ENCODE data around the gene ATP9B. TPM values are rescaled to one million over a fixed set of nuclear protein-coding genes. Genes with fewer than 3 reads are reported as not detected.

ATP9B gene
- total RNA-seq, 1 donor from 2014 or later = 37.3 TPM

DNA sequence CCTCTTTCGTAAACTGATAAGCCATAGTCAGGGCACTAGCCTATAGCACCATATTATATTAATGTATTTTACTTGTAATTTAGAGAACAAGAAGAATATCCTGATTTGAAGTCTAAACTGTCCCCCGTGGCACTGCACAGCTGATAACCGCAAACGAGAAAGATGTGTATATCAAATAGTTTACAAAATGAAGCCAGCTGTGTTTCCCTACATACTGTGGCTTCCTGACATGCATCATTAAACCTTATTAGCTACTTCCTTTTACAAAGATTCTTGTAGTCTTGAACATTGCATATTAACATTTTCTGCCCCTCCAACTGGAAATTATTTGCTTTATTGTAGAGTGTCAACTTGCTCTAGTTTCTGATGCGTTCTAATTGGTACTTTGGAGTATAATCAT lies 173.1 kb downstream of the ATP9B start:
- Mint-ChIP-seq H3K27me3 (ENCODE audit: unreplicated experiment) (no peaks in the 10 kb centered on the region), H3K4me3 (ENCODE audit: unreplicated experiment) (no peak overlapping the region), H3K27ac (ENCODE audit: unreplicated experiment) (no peak overlapping the region), H3K4me1 (ENCODE audit: unreplicated experiment) (peaks cover 3% of the 10 kb centered on the region), H3K36me3 (ENCODE audit: low read depth, unreplicated experiment) (peaks cover 4% of the 10 kb centered on the region), H3K9me3 (ENCODE audit: unreplicated experiment) (no peaks in the 10 kb centered on the region)
- TF ChIP-seq, protein P1, sequence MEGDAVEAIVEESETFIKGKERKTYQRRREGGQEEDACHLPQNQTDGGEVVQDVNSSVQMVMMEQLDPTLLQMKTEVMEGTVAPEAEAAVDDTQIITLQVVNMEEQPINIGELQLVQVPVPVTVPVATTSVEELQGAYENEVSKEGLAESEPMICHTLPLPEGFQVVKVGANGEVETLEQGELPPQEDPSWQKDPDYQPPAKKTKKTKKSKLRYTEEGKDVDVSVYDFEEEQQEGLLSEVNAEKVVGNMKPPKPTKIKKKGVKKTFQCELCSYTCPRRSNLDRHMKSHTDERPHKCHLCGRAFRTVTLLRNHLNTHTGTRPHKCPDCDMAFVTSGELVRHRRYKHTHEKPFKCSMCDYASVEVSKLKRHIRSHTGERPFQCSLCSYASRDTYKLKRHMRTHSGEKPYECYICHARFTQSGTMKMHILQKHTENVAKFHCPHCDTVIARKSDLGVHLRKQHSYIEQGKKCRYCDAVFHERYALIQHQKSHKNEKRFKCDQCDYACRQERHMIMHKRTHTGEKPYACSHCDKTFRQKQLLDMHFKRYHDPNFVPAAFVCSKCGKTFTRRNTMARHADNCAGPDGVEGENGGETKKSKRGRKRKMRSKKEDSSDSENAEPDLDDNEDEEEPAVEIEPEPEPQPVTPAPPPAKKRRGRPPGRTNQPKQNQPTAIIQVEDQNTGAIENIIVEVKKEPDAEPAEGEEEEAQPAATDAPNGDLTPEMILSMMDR (IDR thresholded peaks at IDR 0.05; ENCODE audit: unreplicated experiment) = no peak
- no peak for DNase-seq (ENCODE audit: low spot score)

DNA sequence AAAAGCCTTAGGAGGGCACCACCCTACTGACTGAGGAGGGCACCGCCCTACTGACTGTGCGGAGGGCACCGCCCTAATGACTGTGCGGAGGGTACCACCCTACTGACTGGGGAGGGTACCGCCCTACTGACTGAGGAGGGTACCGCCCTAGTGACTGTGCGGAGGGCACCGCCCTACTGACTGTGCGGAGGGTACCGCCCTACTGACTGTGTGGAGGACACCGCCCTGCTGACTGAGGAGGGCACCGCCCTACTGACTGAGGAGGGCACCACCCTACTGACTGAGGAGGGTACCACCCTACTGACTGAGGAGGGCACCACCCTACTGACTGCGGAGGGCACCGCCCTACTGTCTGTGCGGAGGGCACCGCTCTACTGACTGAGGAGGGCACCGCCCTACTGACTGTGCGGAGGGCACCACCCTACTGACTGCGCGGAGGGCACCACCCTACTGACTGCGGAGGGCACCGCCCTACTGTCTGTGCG lies 176.4 kb downstream of the ATP9B start:
- no peak overlapping the region for H3K27ac Mint-ChIP-seq (ENCODE audit: unreplicated experiment)
- no peaks in the 10 kb centered on the region for H3K9me3 Mint-ChIP-seq (ENCODE audit: unreplicated experiment)
- no peaks in the 10 kb centered on the region for H3K27me3 Mint-ChIP-seq (ENCODE audit: unreplicated experiment)
- no peak for DNase-seq (ENCODE audit: low spot score)
- H3K4me1 Mint-ChIP-seq (ENCODE audit: unreplicated experiment) = peaks cover 3% of the 10 kb centered on the region
- H3K36me3 Mint-ChIP-seq (ENCODE audit: low read depth, unreplicated experiment) = no peaks in the 10 kb centered on the region
- H3K4me3 Mint-ChIP-seq (ENCODE audit: unreplicated experiment) = no peak overlapping the region
- TF ChIP-seq, protein P1 (IDR thresholded peaks at IDR 0.05; ENCODE audit: unreplicated experiment) = no peak

DNA sequence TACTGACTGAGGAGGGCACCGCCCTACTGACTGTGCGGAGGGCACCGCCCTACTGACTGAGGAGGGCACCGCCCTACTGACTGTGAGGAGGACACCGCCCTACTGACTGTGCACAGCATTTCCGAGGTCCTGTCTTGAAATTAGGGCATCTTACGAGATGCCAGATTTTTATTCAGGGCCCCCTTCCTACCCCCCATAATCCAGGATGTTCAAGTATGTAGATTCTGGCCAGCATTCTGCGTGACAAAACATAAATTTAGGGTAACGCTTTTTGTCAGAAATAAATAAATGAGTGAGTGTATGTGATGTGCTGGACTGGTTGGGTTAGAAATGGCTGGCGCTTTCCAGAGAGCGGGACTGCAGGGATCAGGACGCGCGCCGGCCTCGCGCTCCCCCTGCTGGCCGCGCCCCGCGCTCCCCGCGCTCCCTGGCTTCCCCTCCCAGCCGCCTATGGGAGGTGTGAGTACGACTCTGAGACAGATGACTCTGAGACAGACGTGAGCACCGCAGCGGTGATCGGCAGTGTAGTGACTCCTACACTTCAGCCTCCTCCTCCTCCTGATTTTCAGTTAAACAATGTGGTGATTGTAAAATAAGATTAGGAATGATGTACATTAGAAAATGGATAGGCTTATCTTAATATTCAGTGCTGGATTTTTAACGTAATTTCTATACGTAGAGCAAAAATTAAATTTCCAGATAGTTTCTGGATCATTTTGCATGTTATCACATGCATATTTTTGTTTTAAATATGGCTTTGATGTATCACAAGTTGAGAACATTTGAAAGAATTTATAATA lies 177.3 kb downstream of the ATP9B start:
- H3K9me3 Mint-ChIP-seq (ENCODE audit: unreplicated experiment) = no peaks in the 10 kb centered on the region
- TF ChIP-seq, protein P1 (IDR thresholded peaks at IDR 0.05; ENCODE audit: unreplicated experiment) = peak; percentile 76
- H3K27ac Mint-ChIP-seq (ENCODE audit: unreplicated experiment) = no peak overlapping the region
- no peaks in the 10 kb centered on the region for H3K27me3 Mint-ChIP-seq (ENCODE audit: unreplicated experiment)
- H3K4me1 Mint-ChIP-seq (ENCODE audit: unreplicated experiment) = peaks cover 3% of the 10 kb centered on the region
- peak; percentile 91 for DNase-seq (ENCODE audit: low spot score)
- H3K4me3 Mint-ChIP-seq (ENCODE audit: unreplicated experiment) = no peak overlapping the region
- no peaks in the 10 kb centered on the region for H3K36me3 Mint-ChIP-seq (ENCODE audit: low read depth, unreplicated experiment)

DNA sequence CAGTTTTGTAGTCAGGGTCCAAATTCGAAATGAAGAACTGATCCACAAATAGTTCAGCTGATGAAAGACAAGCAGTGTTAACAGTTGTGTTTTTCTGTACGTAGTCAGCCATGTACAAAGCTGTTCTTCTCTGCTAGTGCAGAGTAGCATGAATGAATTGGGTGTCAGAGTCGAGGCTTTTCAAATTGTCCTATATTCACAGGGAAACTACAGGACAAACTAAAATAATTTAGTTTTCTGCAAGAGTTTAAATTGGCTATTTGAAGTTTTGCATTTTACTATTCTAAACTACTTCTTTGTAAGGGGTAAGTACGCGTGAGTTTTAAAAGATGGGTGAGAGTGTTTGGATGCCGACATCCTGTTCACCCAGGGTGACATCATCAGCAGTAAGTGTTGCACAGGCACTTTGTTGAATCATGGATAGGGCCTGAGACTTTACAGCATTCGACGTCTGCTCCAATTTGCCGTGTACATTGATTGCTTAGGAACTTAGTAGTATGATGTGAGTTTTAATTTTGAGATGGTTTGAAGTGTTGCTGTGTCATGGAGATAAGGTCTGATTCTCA lies 179.4 kb downstream of the ATP9B start:
- TF ChIP-seq, protein P1 (IDR thresholded peaks at IDR 0.05; ENCODE audit: unreplicated experiment) = no peak
- no peaks in the 10 kb centered on the region for H3K4me1 Mint-ChIP-seq (ENCODE audit: unreplicated experiment)
- no peaks in the 10 kb centered on the region for H3K36me3 Mint-ChIP-seq (ENCODE audit: low read depth, unreplicated experiment)
- no peak overlapping the region for H3K27ac Mint-ChIP-seq (ENCODE audit: unreplicated experiment)
- no peak for DNase-seq (ENCODE audit: low spot score)
- no peaks in the 10 kb centered on the region for H3K27me3 Mint-ChIP-seq (ENCODE audit: unreplicated experiment)
- no peak overlapping the region for H3K4me3 Mint-ChIP-seq (ENCODE audit: unreplicated experiment)
- H3K9me3 Mint-ChIP-seq (ENCODE audit: unreplicated experiment) = no peaks in the 10 kb centered on the region

Measured in endothelial cell (in vitro differentiated cells).